Measurements from ENCODE around the gene PLA2R1.

The PLA2R1 gene

GRCh38 chr2:160061944-160062291 is 497 bp downstream of the PLA2R1 start:
- Histone ChIP-seq H3K27me3 (ENCODE audit: low read length) (no peaks in the 10 kb centered on the region), H3F3A (ENCODE audit: insufficient read depth) (no peaks in the 10 kb centered on the region), H3K4me2 (ENCODE audit: low read depth, low read length, poor library complexity, severe bottlenecking) (no peak overlapping the region), H3K9me3 (ENCODE audit: insufficient read depth, low read length) (no peaks in the 10 kb centered on the region), H3K36me3 (ENCODE audit: low read length) (no peaks in the 10 kb centered on the region), H3K4me3 (ENCODE audit: insufficient read depth, low read length, poor library complexity, severe bottlenecking) (no peak overlapping the region), H4K20me1 (ENCODE audit: low read depth, low read length) (no peaks in the 10 kb centered on the region), H3K27ac (ENCODE audit: low read depth, low read length) (no peak overlapping the region), H3K9me2 (replicated peaks; ENCODE audit: insufficient read depth, low read length) (no peaks in the 10 kb centered on the region), H2AFZ (ENCODE audit: low read depth, low read length, severe bottlenecking) (no peak overlapping the region), H3K9ac (ENCODE audit: low read length) (no peak overlapping the region), H3K79me2 (ENCODE audit: insufficient read depth, low read length) (no peaks in the 10 kb centered on the region)
- no peak for TF ChIP-seq EZH2phosphoT487 (conservative IDR thresholded peaks at IDR 0.05; ENCODE audit: low read length)
- TF ChIP-seq, protein P1, sequence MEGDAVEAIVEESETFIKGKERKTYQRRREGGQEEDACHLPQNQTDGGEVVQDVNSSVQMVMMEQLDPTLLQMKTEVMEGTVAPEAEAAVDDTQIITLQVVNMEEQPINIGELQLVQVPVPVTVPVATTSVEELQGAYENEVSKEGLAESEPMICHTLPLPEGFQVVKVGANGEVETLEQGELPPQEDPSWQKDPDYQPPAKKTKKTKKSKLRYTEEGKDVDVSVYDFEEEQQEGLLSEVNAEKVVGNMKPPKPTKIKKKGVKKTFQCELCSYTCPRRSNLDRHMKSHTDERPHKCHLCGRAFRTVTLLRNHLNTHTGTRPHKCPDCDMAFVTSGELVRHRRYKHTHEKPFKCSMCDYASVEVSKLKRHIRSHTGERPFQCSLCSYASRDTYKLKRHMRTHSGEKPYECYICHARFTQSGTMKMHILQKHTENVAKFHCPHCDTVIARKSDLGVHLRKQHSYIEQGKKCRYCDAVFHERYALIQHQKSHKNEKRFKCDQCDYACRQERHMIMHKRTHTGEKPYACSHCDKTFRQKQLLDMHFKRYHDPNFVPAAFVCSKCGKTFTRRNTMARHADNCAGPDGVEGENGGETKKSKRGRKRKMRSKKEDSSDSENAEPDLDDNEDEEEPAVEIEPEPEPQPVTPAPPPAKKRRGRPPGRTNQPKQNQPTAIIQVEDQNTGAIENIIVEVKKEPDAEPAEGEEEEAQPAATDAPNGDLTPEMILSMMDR (IDR thresholded peaks at IDR 0.05; ENCODE audit: insufficient read depth, low read length, poor library complexity, severe bottlenecking), result no peak

- no peaks in the 10 kb centered on the region for H3K9me2 ChIP-seq (replicated peaks; ENCODE audit: insufficient read depth, low read length)
- H3K9me3 ChIP-seq (ENCODE audit: insufficient read depth, low read length), result no peaks in the 10 kb centered on the region
- no peaks in the 10 kb centered on the region for H3K79me2 ChIP-seq (ENCODE audit: insufficient read depth, low read length)
- no peak overlapping the region for H2AFZ ChIP-seq (ENCODE audit: low read depth, low read length, severe bottlenecking)
- TF ChIP-seq, protein P1 (IDR thresholded peaks at IDR 0.05; ENCODE audit: insufficient read depth, low read length, poor library complexity, severe bottlenecking), result no peak
- no peak for TF ChIP-seq EZH2phosphoT487 (conservative IDR thresholded peaks at IDR 0.05; ENCODE audit: low read length)
- no peaks in the 10 kb centered on the region for H3F3A ChIP-seq (ENCODE audit: insufficient read depth)
- no peak overlapping the region for H3K27ac ChIP-seq (ENCODE audit: low read depth, low read length)
- H3K4me2 ChIP-seq (ENCODE audit: low read depth, low read length, poor library complexity, severe bottlenecking), result no peak overlapping the region
- no peaks in the 10 kb centered on the region for H3K36me3 ChIP-seq (ENCODE audit: low read length)
- H3K9ac ChIP-seq (ENCODE audit: low read length), result no peak overlapping the region
- no peak overlapping the region for H3K4me3 ChIP-seq (ENCODE audit: insufficient read depth, low read length, poor library complexity, severe bottlenecking)
- no peaks in the 10 kb centered on the region for H4K20me1 ChIP-seq (ENCODE audit: low read depth, low read length)
- H3K27me3 ChIP-seq (ENCODE audit: low read length), result no peaks in the 10 kb centered on the region
These were observed 882 bp downstream of the PLA2R1 start for GRCh38 chr2:160061533-160061932.

- H3K79me2 ChIP-seq (ENCODE audit: insufficient read depth, low read length), result no peaks in the 10 kb centered on the region
- H3K36me3 ChIP-seq (ENCODE audit: low read length), result no peaks in the 10 kb centered on the region
- no peaks in the 10 kb centered on the region for H3K27me3 ChIP-seq (ENCODE audit: low read length)
- H3K9ac ChIP-seq (ENCODE audit: low read length), result no peak overlapping the region
- H3K9me2 ChIP-seq (replicated peaks; ENCODE audit: insufficient read depth, low read length), result no peaks in the 10 kb centered on the region
- no peaks in the 10 kb centered on the region for H4K20me1 ChIP-seq (ENCODE audit: low read depth, low read length)
- H3K9me3 ChIP-seq (ENCODE audit: insufficient read depth, low read length), result no peaks in the 10 kb centered on the region
- H2AFZ ChIP-seq (ENCODE audit: low read depth, low read length, severe bottlenecking), result no peak overlapping the region
- H3K4me2 ChIP-seq (ENCODE audit: low read depth, low read length, poor library complexity, severe bottlenecking), result no peak overlapping the region
- TF ChIP-seq EZH2phosphoT487 (conservative IDR thresholded peaks at IDR 0.05; ENCODE audit: low read length), result no peak
- no peaks in the 10 kb centered on the region for H3F3A ChIP-seq (ENCODE audit: insufficient read depth)
- H3K4me3 ChIP-seq (ENCODE audit: insufficient read depth, low read length, poor library complexity, severe bottlenecking), result no peak overlapping the region
- H3K27ac ChIP-seq (ENCODE audit: low read depth, low read length), result no peak overlapping the region
These were observed 2.1 kb downstream of the PLA2R1 start for GRCh38 chr2:160060297-160060696.

GRCh38 chr2:160057356-160057755 is 5.1 kb downstream of the PLA2R1 start:
- Histone ChIP-seq H3K4me2 (ENCODE audit: low read depth, low read length, poor library complexity, severe bottlenecking) (no peak overlapping the region), H3K79me2 (ENCODE audit: insufficient read depth, low read length) (no peaks in the 10 kb centered on the region), H4K20me1 (ENCODE audit: low read depth, low read length) (no peaks in the 10 kb centered on the region), H3K27me3 (ENCODE audit: low read length) (no peaks in the 10 kb centered on the region), H3K36me3 (ENCODE audit: low read length) (no peaks in the 10 kb centered on the region), H3K9me3 (ENCODE audit: insufficient read depth, low read length) (no peaks in the 10 kb centered on the region), H3F3A (ENCODE audit: insufficient read depth) (no peaks in the 10 kb centered on the region), H3K9ac (ENCODE audit: low read length) (no peak overlapping the region), H2AFZ (ENCODE audit: low read depth, low read length, severe bottlenecking) (no peak overlapping the region), H3K9me2 (replicated peaks; ENCODE audit: insufficient read depth, low read length) (no peaks in the 10 kb centered on the region), H3K4me3 (ENCODE audit: insufficient read depth, low read length, poor library complexity, severe bottlenecking) (no peak overlapping the region), H3K27ac (ENCODE audit: low read depth, low read length) (no peak overlapping the region)
- TF ChIP-seq, protein P1 (IDR thresholded peaks at IDR 0.05; ENCODE audit: insufficient read depth, low read length, poor library complexity, severe bottlenecking), result no peak
- TF ChIP-seq EZH2phosphoT487 (conservative IDR thresholded peaks at IDR 0.05; ENCODE audit: low read length), result no peak
